ENCODE measurements around the gene KCNG2.

KCNG2 gene

GRCh38 chr18:79897940-79898625, 100.3 kb downstream of the KCNG2 start:
- H3K27ac ChIP-seq = no peak overlapping the region
- H3K4me1 ChIP-seq (ENCODE audit: control insufficient read depth in 1 of 2, insufficient read depth in 1 of 2, low read depth in 1 of 2, low read length in 1 of 2) = no peaks in the 10 kb centered on the region
- peaks cover 16% of the 10 kb centered on the region for H3K36me3 ChIP-seq
- H3K27me3 ChIP-seq = no peaks in the 10 kb centered on the region
- TF ChIP-seq CTCF (IDR thresholded peaks at IDR 0.05) = no peak
- H3K4me3 ChIP-seq (ENCODE audit: low read depth in 1 of 2, low read length in 1 of 2) = no peak overlapping the region
- H3K9me3 ChIP-seq = peaks cover 17% of the 10 kb centered on the region

GRCh38 chr18:79898952-79899608, 101.3 kb downstream of the KCNG2 start:
- H3K4me3 ChIP-seq (ENCODE audit: low read depth in 1 of 2, low read length in 1 of 2) = no peak overlapping the region
- H3K4me1 ChIP-seq (ENCODE audit: control insufficient read depth in 1 of 2, insufficient read depth in 1 of 2, low read depth in 1 of 2, low read length in 1 of 2) = no peaks in the 10 kb centered on the region
- H3K27ac ChIP-seq = no peak overlapping the region
- peaks cover 17% of the 10 kb centered on the region for H3K9me3 ChIP-seq
- TF ChIP-seq CTCF (IDR thresholded peaks at IDR 0.05) = no peak
- H3K36me3 ChIP-seq = peaks cover 26% of the 10 kb centered on the region
- H3K27me3 ChIP-seq = no peaks in the 10 kb centered on the region

- Histone ChIP-seq H3K9me3 (peaks cover 17% of the 10 kb centered on the region), H3K27ac (no peak overlapping the region), H3K4me1 (ENCODE audit: control insufficient read depth in 1 of 2, insufficient read depth in 1 of 2, low read depth in 1 of 2, low read length in 1 of 2) (no peaks in the 10 kb centered on the region), H3K4me3 (ENCODE audit: low read depth in 1 of 2, low read length in 1 of 2) (no peak overlapping the region), H3K36me3 (peaks cover 26% of the 10 kb centered on the region), H3K27me3 (no peaks in the 10 kb centered on the region)
- TF ChIP-seq CTCF (IDR thresholded peaks at IDR 0.05) = no peak
Observed at GRCh38 chr18:79899609-79900445, 102.1 kb downstream of the KCNG2 start.

GRCh38 chr18:79900610-79901570, 103.2 kb downstream of the KCNG2 start:
- no peaks in the 10 kb centered on the region for H3K27me3 ChIP-seq
- no peak overlapping the region for H3K4me3 ChIP-seq (ENCODE audit: low read depth in 1 of 2, low read length in 1 of 2)
- no peak for TF ChIP-seq CTCF (IDR thresholded peaks at IDR 0.05)
- H3K9me3 ChIP-seq = peaks cover 17% of the 10 kb centered on the region
- peaks cover 26% of the 10 kb centered on the region for H3K36me3 ChIP-seq
- no peak overlapping the region for H3K27ac ChIP-seq
- H3K4me1 ChIP-seq (ENCODE audit: control insufficient read depth in 1 of 2, insufficient read depth in 1 of 2, low read depth in 1 of 2, low read length in 1 of 2) = no peaks in the 10 kb centered on the region

- H3K4me3 ChIP-seq (ENCODE audit: low read depth in 1 of 2, low read length in 1 of 2) = no peak overlapping the region
- peaks cover 26% of the 10 kb centered on the region for H3K36me3 ChIP-seq
- no peaks in the 10 kb centered on the region for H3K27me3 ChIP-seq
- H3K9me3 ChIP-seq = peaks cover 12% of the 10 kb centered on the region
- TF ChIP-seq CTCF (IDR thresholded peaks at IDR 0.05) = no peak
- H3K4me1 ChIP-seq (ENCODE audit: control insufficient read depth in 1 of 2, insufficient read depth in 1 of 2, low read depth in 1 of 2, low read length in 1 of 2) = no peaks in the 10 kb centered on the region
- no peak overlapping the region for H3K27ac ChIP-seq
Observed at GRCh38 chr18:79901665-79902064, 103.9 kb downstream of the KCNG2 start.

All from neutrophil (primary cell).